HEK293 (cell line): ENCODE measurements around the gene BDH1.

ENCODE experiments used
- CTCF ChIP-seq: fragments of 450-650 bp; formaldehyde crosslinking; IDR thresholded peaks from 2 replicates; pipeline ENCODE4 v1.5.1; 2016; ENCODE audit warnings: missing biosample characterization, missing genetic modification characterization
- MYNN ChIP-seq: fragments of 450-650 bp; formaldehyde crosslinking; IDR thresholded peaks from 2 replicates; pipeline ENCODE4 v1.5.1; 2016; ENCODE audit warnings: missing biosample characterization, missing genetic modification characterization, borderline replicate concordance
- SP2 ChIP-seq: fragments of 450-650 bp; formaldehyde crosslinking; IDR thresholded peaks from 2 replicates; pipeline ENCODE4 v1.5.1; 2016; ENCODE audit warnings: missing biosample characterization, missing genetic modification characterization
- ZNF114 ChIP-seq: fragments of 450-650 bp; formaldehyde crosslinking; IDR thresholded peaks from 2 replicates; pipeline ENCODE4 v1.5.0; 2017; ENCODE audit warnings: missing biosample characterization, missing genetic modification characterization
- ZNF19 ChIP-seq: fragments of 450-650 bp; formaldehyde crosslinking; IDR thresholded peaks from 2 replicates; pipeline ENCODE4; 2016; ENCODE audit warnings: missing biosample characterization, missing genetic modification characterization, low read depth
- TF ChIP-seq, protein P1 (sequence below): fragments of 450-650 bp; formaldehyde crosslinking; IDR thresholded peaks from 2 replicates; pipeline ENCODE4 v1.5.1; 2016; ENCODE audit warnings: missing biosample characterization, missing genetic modification characterization

GRCh38 chr3:197510642-197511018 is 45.1 kb downstream of the BDH1 start:
- TF ChIP-seq ZNF114 (tag by site-specific recombination) (no peak), MYNN (tag by site-specific recombination) (no peak), SP2 (no peak), CTCF (tag by site-specific recombination) (no peak), ZNF19 (tag by site-specific recombination) (no peak)
- TF ChIP-seq, protein P1, sequence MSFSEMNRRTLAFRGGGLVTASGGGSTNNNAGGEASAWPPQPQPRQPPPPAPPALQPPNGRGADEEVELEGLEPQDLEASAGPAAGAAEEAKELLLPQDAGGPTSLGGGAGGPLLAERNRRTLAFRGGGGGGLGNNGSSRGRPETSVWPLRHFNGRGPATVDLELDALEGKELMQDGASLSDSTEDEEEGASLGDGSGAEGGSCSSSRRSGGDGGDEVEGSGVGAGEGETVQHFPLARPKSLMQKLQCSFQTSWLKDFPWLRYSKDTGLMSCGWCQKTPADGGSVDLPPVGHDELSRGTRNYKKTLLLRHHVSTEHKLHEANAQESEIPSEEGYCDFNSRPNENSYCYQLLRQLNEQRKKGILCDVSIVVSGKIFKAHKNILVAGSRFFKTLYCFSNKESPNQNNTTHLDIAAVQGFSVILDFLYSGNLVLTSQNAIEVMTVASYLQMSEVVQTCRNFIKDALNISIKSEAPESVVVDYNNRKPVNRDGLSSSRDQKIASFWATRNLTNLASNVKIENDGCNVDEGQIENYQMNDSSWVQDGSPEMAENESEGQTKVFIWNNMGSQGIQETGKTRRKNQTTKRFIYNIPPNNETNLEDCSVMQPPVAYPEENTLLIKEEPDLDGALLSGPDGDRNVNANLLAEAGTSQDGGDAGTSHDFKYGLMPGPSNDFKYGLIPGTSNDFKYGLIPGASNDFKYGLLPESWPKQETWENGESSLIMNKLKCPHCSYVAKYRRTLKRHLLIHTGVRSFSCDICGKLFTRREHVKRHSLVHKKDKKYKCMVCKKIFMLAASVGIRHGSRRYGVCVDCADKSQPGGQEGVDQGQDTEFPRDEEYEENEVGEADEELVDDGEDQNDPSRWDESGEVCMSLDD (tag by site-specific recombination) = no peak
